PC-9 (cell line): ENCODE data around the gene COL4A6.

Experiments
- CTCF ChIP-seq: fragments of 200-600 bp; sonication (generic); conservative IDR thresholded peaks from 2 replicates; pipeline ENCODE4 v1.6.1; 2017; ENCODE audit warnings: mixed run types, antibody characterized with exemption, mild to moderate bottlenecking, moderate library complexity
- EZH2 ChIP-seq: fragments of 200-600 bp; sonication (generic); IDR thresholded peaks from 2 replicates; pipeline ENCODE4 v1.8.0; 2017; ENCODE audit warnings: antibody characterized with exemption, low read depth

GRCh38 chrX:108309144-108309543, 129.1 kb downstream of the COL4A6 start:
- TF ChIP-seq CTCF, result no peak
- no peak for TF ChIP-seq EZH2
